ENCODE results near the gene LYRM4.

Gene LYRM4

GRCh38 chr6:5206920-5207561 is 53.7 kb downstream of the LYRM4 start:
- TF ChIP-seq CTCF (IDR thresholded peaks at IDR 0.05) = no peak
- H3K9ac ChIP-seq = no peak overlapping the region
- no peak overlapping the region for H3K4me3 ChIP-seq (ENCODE audit: low read depth, low read length)
- no peaks in the 10 kb centered on the region for H3K27me3 ChIP-seq (ENCODE audit: control insufficient read depth, insufficient read depth, low read length)
- no peak overlapping the region for H3K4me2 ChIP-seq (ENCODE audit: low read length)
- H3K79me2 ChIP-seq = peaks cover 6% of the 10 kb centered on the region
- no peak overlapping the region for H3K27ac ChIP-seq
- no peaks in the 10 kb centered on the region for H3K9me3 ChIP-seq (ENCODE audit: control insufficient read depth, low read length)
- H3K36me3 ChIP-seq (ENCODE audit: control insufficient read depth, insufficient read depth, low read length) = no peaks in the 10 kb centered on the region
- no peak overlapping the region for H2AFZ ChIP-seq
- peaks cover 19% of the 10 kb centered on the region for H3K4me1 ChIP-seq

GRCh38 chr6:5205877-5206850 is 54.6 kb downstream of the LYRM4 start:
- peak overlapping the region; percentile 75 for H2AFZ ChIP-seq
- peaks cover 19% of the 10 kb centered on the region for H3K4me1 ChIP-seq
- no peak overlapping the region for H3K9ac ChIP-seq
- no peak for TF ChIP-seq CTCF (IDR thresholded peaks at IDR 0.05)
- H3K4me2 ChIP-seq (ENCODE audit: low read length) = no peak overlapping the region
- H3K27ac ChIP-seq = peak overlapping the region; percentile 51
- H3K9me3 ChIP-seq (ENCODE audit: control insufficient read depth, low read length) = no peaks in the 10 kb centered on the region
- peaks cover 6% of the 10 kb centered on the region for H3K79me2 ChIP-seq
- H3K27me3 ChIP-seq (ENCODE audit: control insufficient read depth, insufficient read depth, low read length) = no peaks in the 10 kb centered on the region
- H3K36me3 ChIP-seq (ENCODE audit: control insufficient read depth, insufficient read depth, low read length) = no peaks in the 10 kb centered on the region
- no peak overlapping the region for H3K4me3 ChIP-seq (ENCODE audit: low read depth, low read length)

GRCh38 chr6:5205035-5205507 is 55.7 kb downstream of the LYRM4 start:
- Histone ChIP-seq H3K36me3 (ENCODE audit: control insufficient read depth, insufficient read depth, low read length) (no peaks in the 10 kb centered on the region), H2AFZ (no peak overlapping the region), H3K9ac (no peak overlapping the region), H3K27ac (no peak overlapping the region), H3K4me1 (peaks cover 19% of the 10 kb centered on the region), H3K4me3 (ENCODE audit: low read depth, low read length) (no peak overlapping the region), H3K79me2 (peaks cover 6% of the 10 kb centered on the region), H3K27me3 (ENCODE audit: control insufficient read depth, insufficient read depth, low read length) (no peaks in the 10 kb centered on the region), H3K9me3 (ENCODE audit: control insufficient read depth, low read length) (no peaks in the 10 kb centered on the region), H3K4me2 (ENCODE audit: low read length) (no peak overlapping the region)
- TF ChIP-seq CTCF (IDR thresholded peaks at IDR 0.05) = no peak

- Histone ChIP-seq H3K79me2 (peaks cover 6% of the 10 kb centered on the region), H2AFZ (no peak overlapping the region), H3K27me3 (ENCODE audit: control insufficient read depth, insufficient read depth, low read length) (no peaks in the 10 kb centered on the region), H3K27ac (no peak overlapping the region), H3K9me3 (ENCODE audit: control insufficient read depth, low read length) (no peaks in the 10 kb centered on the region), H3K36me3 (ENCODE audit: control insufficient read depth, insufficient read depth, low read length) (no peaks in the 10 kb centered on the region), H3K4me3 (ENCODE audit: low read depth, low read length) (no peak overlapping the region), H3K4me1 (peaks cover 19% of the 10 kb centered on the region), H3K9ac (no peak overlapping the region), H3K4me2 (ENCODE audit: low read length) (no peak overlapping the region)
- TF ChIP-seq CTCF (IDR thresholded peaks at IDR 0.05) = no peak
Measured at GRCh38 chr6:5204376-5204775, 56.4 kb downstream of the LYRM4 start.
